Vagina (tissue), 2 donors: ENCODE data around the gene PNLIPRP3.

Experiments
- CTCF ChIP-seq, 3 experiments: fragments of 450-650 bp in 2 of 3; fragments of 200-600 bp in 1 of 3; sonication (generic) in 1 of 3; IDR thresholded peaks; one replicate each; pipeline ENCODE4 v1.5.1; 2017 to 2019; ENCODE audit warnings: antibody characterized with exemption in 3 of 3, mild to moderate bottlenecking in 2 of 3, moderate library complexity in 2 of 3
- POLR2A ChIP-seq, 2 donors: fragments of 450-650 bp; IDR thresholded peaks; one replicate each; pipeline ENCODE4 v1.6.1; 2017; ENCODE audit warnings: antibody characterized with exemption in 2 of 2, mild to moderate bottlenecking in 2 of 2, moderate library complexity in 2 of 2

- TF ChIP-seq CTCF (IDR thresholded peaks at IDR 0.05), result no peak
- no peak for TF ChIP-seq POLR2A (IDR thresholded peaks at IDR 0.05)
Measured at GRCh38 chr10:116504786-116505185, 77.1 kb downstream of the PNLIPRP3 start.
